GM12872 (cell line): ENCODE measurements around the gene KIR2DL4.
"Not testable (repeated sequence)": the region's sequence is repeated elsewhere in the genome, so short reads cannot be mapped to it uniquely, and the experiment has no call there.

Source experiments
- TF ChIP-seq, protein P1 (sequence below): IDR thresholded peaks from 3 replicates; pipeline ENCODE4 v1.5.1; 2011; ENCODE audit warnings: low read depth, mild to moderate bottlenecking, low read length, moderate library complexity; ENCODE audit not compliant: insufficient read depth

Gene KIR2DL4

DNA sequence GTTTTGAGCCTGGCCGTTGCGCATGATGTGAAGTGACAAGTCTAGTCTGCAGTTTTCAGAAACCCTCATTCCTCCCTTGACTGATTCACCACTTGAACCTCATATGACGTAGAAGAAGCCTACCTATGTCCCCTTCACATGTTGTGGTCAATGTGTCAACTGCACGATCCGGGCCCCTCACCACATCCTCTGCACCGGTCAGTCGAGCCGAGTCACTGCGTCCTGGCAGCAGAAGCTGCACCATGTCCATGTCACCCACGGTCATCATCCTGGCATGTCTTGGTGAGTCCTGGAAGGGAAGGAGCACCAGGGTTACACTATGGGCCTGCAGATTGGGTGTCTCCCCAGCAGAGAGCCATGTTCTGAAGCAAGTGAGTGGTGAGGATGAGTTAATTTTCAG is at the start of gene KIR2DL4:
KIR2DL4 (plus strand) TSS at position 201 of the 400 bp plus-strand sequence; CDS start at position 243, 42 bp downstream.
- TF ChIP-seq, protein P1, sequence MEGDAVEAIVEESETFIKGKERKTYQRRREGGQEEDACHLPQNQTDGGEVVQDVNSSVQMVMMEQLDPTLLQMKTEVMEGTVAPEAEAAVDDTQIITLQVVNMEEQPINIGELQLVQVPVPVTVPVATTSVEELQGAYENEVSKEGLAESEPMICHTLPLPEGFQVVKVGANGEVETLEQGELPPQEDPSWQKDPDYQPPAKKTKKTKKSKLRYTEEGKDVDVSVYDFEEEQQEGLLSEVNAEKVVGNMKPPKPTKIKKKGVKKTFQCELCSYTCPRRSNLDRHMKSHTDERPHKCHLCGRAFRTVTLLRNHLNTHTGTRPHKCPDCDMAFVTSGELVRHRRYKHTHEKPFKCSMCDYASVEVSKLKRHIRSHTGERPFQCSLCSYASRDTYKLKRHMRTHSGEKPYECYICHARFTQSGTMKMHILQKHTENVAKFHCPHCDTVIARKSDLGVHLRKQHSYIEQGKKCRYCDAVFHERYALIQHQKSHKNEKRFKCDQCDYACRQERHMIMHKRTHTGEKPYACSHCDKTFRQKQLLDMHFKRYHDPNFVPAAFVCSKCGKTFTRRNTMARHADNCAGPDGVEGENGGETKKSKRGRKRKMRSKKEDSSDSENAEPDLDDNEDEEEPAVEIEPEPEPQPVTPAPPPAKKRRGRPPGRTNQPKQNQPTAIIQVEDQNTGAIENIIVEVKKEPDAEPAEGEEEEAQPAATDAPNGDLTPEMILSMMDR: no peak

DNA sequence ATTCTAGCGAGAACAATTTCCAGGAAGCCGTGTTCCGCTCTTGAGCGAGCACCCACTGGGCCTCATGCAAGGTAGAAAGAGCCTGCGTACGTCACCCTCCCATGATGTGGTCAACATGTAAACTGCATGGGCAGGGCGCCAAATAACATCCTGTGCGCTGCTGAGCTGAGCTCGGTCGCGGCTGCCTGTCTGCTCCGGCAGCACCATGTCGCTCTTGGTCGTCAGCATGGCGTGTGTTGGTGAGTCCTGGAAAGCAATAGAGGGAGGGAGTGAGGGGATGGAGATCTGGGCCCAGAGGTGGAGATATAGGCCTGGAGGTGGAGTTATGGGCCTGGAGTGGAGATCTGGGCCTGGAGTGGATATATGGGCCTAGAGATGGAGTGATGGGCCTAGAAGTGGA is 33.8 kb upstream of the KIR2DL4 start, which contains the start of gene KIR2DL1:
KIR2DL1 (plus strand) TSS at position 148 of the 400 bp plus-strand sequence; CDS start at position 206, 58 bp downstream.
- TF ChIP-seq, protein P1: not testable (repeated sequence)

DNA sequence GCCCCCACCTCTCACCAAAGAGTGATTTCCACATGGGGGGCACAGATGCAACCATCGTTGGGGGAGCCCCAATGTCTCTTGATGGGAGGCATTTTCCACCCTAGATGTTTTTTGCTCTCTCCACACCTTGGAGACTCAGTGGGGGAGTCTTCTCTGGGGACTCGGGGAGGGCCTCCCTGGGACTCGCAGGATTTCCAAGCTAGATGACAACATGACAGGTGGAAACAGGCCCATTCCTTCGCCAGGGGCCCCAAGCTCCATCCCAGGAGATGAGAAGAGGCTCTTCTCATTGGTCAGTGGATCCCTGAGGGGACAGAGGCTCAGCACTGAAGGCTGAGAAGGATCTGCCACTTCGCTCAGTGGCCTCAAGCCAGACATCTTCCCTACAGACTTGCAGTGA is 12.7 kb upstream of the KIR2DL4 start:
- TF ChIP-seq, protein P1: no peak

DNA sequence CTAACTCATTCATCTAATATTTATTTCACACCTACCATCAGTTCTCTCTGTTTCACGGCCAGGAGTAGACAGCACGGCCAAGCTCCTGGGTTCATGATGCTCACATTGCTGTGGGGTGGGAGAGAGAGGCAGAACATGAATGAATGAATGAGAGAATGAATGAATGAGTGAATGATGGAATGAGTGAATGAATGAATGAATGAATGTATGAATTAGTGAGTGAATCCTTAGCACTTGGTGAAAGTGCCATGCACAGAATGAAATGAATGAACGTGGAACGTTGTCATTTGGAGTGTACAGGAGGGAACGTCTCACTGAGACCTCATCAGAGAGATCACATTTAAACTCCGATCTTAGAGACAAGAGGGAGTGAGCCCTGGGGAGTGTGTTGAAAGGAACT is 11.9 kb upstream of the KIR2DL4 start:
- TF ChIP-seq, protein P1: no peak

DNA sequence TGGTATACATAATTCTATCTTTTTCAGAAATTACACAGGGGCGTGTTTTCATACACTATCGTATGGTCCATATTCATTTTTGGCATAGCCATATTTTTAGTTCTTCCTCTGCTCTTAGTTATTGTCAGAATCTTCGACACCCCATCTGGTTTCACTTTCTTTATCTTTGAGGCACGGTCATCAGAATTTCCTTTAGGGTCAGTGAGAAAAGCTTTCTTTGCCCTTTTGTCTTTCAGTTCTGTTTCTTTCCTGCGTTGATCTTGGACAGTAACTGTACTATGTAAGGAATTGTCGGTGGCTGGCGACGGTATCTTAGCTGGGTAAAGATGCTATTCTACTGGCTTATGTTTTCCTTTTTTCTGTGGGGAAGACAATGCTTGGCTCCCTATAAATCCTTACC is 10.6 kb upstream of the KIR2DL4 start:
- TF ChIP-seq, protein P1: no peak

DNA sequence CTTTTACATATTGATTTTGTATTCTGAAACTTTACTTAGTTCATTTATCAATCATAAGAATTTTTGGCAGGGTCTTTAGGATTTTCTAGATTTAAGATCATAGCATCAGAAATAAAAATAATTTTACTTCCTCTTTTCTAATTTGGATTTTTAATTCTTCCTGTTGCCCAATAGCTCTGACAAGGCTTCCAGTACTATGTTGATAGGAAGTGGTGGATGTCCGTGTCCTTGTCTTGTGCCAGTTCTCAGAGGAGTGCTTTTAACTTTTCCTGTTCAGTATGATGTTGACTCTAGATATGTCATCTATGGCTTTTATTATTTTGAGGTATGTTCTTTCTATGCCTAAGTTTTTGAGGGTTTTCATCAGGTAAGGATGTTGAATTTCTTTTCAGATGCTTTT is 7.7 kb upstream of the KIR2DL4 start:
- TF ChIP-seq, protein P1: no peak

DNA sequence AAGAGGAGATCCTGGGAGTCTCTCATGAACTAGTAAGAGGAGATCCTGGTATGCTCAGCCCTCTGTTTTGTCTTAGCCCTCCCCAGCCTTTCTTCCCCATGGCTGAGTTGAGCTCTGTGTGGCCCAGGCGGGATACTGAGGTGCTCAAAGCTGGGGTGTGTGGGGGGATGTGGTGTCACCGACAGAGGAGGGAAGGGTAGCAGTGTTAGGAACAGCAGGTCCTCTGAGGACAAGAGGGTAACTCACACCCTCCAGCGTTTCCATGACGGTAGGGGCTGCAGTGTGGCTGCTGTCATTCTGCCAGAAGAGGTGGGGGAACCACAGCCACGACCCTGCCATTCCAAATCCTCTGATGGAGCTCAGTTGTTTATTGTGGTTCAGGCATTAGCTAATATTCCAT is 691 bp downstream of the KIR2DL4 start:
- TF ChIP-seq, protein P1: no peak
